Lung (tissue), 12 donors: Measurements from ENCODE around the gene OR6P1. TPM values are rescaled to one million over a fixed set of nuclear protein-coding genes. Genes with fewer than 3 reads are reported as not detected.
A peak's percentile ranks its signal among the peaks of the same experiment; 100 is the strongest.

Source experiments
- ATAC-seq: fragments of 200-7000 bp; cut with Tn5 transposase; one replicate; pipeline ENCODE4 v1.9.1; 2020; ENCODE audit warnings: moderate number of reproducible peaks; ENCODE audit not compliant: insufficient read depth, low FRiP score
- DNase-seq, 3 donors: peaks; one replicate each; pipeline ENCODE4 v3.0.0-alpha.2; 2013 to 2017
- H3K27ac ChIP-seq, 2 donors: one replicate each; pipeline ENCODE4 v1.5.1; 2013; ENCODE audit warnings: mild to moderate bottlenecking in 2 of 2, moderate library complexity in 2 of 2, control low read depth in 1 of 2, inconsistent platforms in 1 of 2, low read depth in 1 of 2, low read length in 1 of 2
- H3K27me3 ChIP-seq, 3 donors: one replicate each; pipeline ENCODE4 v1.5.1; 2013; ENCODE audit warnings: low read length in 2 of 3; ENCODE audit not compliant: control insufficient read depth in 3 of 3, insufficient read depth in 3 of 3
- H3K36me3 ChIP-seq, 4 donors: one replicate each; pipeline ENCODE4 v1.5.1; 2013; ENCODE audit warnings: low read length in 4 of 4, mild to moderate bottlenecking in 1 of 4, moderate library complexity in 1 of 4; ENCODE audit not compliant: control insufficient read depth in 4 of 4, insufficient read depth in 4 of 4
- H3K4me1 ChIP-seq, 5 donors: one replicate each; pipeline ENCODE4 v1.5.1; 2013; ENCODE audit warnings: low read length in 5 of 5, mild to moderate bottlenecking in 2 of 5, moderate library complexity in 1 of 5; ENCODE audit not compliant: control insufficient read depth in 5 of 5, insufficient read depth in 5 of 5
- H3K4me3 ChIP-seq: one replicate; pipeline ENCODE4 v1.5.1; 2013; ENCODE audit warnings: mild to moderate bottlenecking, control low read depth, moderate library complexity
- H3K9ac ChIP-seq, 2 donors: one replicate each; pipeline ENCODE4 v1.5.1; 2013; ENCODE audit warnings: low read length in 2 of 2, control low read depth in 1 of 2; ENCODE audit not compliant: insufficient read depth in 1 of 2
- H3K9me3 ChIP-seq, 4 donors: one replicate each; pipeline ENCODE4 v1.5.1; 2013; ENCODE audit warnings: low read length in 3 of 4, mild to moderate bottlenecking in 1 of 4, moderate library complexity in 1 of 4; ENCODE audit not compliant: control insufficient read depth in 4 of 4, insufficient read depth in 3 of 4
- WGBS, 2 donors: extraction: QIAGEN DNeasy Blood & Tissue Kit; methylation state at CpG; one replicate each; pipeline ENCODE4 v1.1.7; 2013; 5-methylcytosine and 5-hydroxymethylcytosine counted together
- polyA plus RNA-seq, 2 donors: library from polyadenylated mRNA; stranded (reverse); fragments of 200-250 nt; gene quantifications; one replicate each; pipeline ENCODE4 v1.2.1, GENCODE V29; 2013
- total RNA-seq, 2 donors: library from RNA; depleted of rRNA in 1 of 2; stranded (reverse); fragments of >200 nt in 1 of 2; gene quantifications; one replicate each; pipeline ENCODE4 v1.2.1, GENCODE V29; 2014 to 2021
- TF ChIP-seq, protein P1 (sequence below): IDR thresholded peaks from 2 replicates; pipeline ENCODE4 v1.5.1; 2012; ENCODE audit warnings: mild to moderate bottlenecking; ENCODE audit errors: control extremely low read depth, extremely low read depth
- donor health status: control.
- donor health status: control.
- donor health status: Bipolar disorder and iron deficiency.
- donor health status: healthy.
- donor health status: DM: yes; HTN: yes; CAD: no.

OR6P1 gene
- total and polyA plus RNA-seq, 4 donors: not detected

DNA sequence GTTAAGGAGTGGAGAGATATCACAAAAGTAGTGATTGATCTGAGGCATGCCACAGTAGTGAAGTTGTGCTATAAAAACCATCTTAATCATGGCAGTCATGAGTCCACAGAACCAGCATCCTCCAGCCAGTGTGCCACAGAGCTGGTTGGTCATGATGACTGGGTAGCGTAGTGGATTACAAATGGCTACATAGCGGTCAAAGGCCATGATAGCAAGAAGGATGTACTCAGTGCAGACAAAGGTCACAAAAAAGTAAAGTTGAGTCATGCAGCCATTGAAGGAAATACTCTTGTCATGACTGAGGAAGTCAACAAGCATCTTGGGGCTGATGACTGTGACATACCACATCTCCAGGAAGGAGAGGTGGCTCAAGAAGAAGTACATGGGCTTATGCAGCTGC is 22.8 kb downstream of the OR6P1 start:
- Histone ChIP-seq H3K4me3 (no peak overlapping the region), H3K36me3 (no peaks in the 10 kb centered on the region), H3K9ac (no peak overlapping the region), H3K27ac (no peak overlapping the region), H3K4me1 (no peaks in the 10 kb centered on the region), H3K27me3 (no peaks in the 10 kb centered on the region), H3K9me3 (peaks cover 0 to 3% (median 0%) of the 10 kb centered on the region in 4 donors)
- 97 to 98% methylated on average over 2 of the region's 2 CpGs for WGBS, 2 donors
- no peak for ATAC-seq
- TF ChIP-seq, protein P1, sequence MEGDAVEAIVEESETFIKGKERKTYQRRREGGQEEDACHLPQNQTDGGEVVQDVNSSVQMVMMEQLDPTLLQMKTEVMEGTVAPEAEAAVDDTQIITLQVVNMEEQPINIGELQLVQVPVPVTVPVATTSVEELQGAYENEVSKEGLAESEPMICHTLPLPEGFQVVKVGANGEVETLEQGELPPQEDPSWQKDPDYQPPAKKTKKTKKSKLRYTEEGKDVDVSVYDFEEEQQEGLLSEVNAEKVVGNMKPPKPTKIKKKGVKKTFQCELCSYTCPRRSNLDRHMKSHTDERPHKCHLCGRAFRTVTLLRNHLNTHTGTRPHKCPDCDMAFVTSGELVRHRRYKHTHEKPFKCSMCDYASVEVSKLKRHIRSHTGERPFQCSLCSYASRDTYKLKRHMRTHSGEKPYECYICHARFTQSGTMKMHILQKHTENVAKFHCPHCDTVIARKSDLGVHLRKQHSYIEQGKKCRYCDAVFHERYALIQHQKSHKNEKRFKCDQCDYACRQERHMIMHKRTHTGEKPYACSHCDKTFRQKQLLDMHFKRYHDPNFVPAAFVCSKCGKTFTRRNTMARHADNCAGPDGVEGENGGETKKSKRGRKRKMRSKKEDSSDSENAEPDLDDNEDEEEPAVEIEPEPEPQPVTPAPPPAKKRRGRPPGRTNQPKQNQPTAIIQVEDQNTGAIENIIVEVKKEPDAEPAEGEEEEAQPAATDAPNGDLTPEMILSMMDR: no peak
- DNase-seq: no peak

DNA sequence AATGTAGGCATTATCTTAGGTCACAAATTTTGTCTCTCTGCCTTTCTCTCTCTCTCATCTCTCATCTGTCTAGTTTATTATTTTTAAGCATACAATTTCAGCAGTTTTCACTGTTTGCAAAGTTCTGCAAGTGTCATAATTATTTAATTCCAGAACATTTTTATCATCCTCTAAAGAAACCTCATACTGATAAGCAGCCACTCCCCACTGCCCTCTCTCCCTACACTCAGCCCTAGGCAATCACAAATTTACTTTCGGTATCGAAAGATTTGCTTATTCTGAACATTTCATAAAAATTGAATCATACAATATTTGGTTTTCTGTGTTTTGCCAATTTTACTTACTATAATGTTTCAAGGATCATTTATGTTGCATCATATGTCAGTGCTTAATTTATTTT is 32.8 kb downstream of the OR6P1 start:
- Histone ChIP-seq H3K4me3 (no peak overlapping the region), H3K36me3 (no peaks in the 10 kb centered on the region), H3K9ac (no peak overlapping the region), H3K27me3 (no peaks in the 10 kb centered on the region), H3K27ac (no peak overlapping the region), H3K9me3 (no peaks in the 10 kb centered on the region), H3K4me1 (no peaks in the 10 kb centered on the region)
- DNase-seq (no peak), ATAC-seq (no peak)
- TF ChIP-seq, protein P1: no peak
- WGBS, 2 donors: 87 to 90% methylated on average over 2 of the region's 2 CpGs

DNA sequence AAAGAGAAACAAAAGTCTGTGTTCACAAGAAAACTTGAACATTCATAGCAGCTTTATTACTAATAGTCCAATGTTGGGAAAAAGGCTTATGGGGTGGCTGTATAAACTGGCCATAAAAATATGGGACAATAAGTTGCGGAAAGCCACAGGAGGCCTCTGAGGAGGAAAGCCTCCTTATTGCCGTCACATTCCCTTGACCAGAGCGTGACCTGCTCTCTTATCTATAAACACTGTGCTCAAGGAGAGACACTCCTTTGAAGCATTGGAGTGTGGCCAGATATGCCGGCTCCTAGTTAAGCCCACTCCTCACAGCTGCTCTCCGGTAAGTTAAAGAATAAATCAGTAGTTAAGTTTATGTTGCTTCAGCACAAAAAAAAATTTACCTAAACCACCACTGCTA is 35.9 kb downstream of the OR6P1 start:
- TF ChIP-seq, protein P1: no peak
- H3K9me3 ChIP-seq: no peaks in the 10 kb centered on the region
- no peak overlapping the region for H3K9ac ChIP-seq
- ATAC-seq (no peak), DNase-seq (peak in 2 of 3 donors; percentile 2 to 39)
- no peak overlapping the region for H3K27ac ChIP-seq
- no peaks in the 10 kb centered on the region for H3K4me1 ChIP-seq
- H3K27me3 ChIP-seq: no peaks in the 10 kb centered on the region
- no peaks in the 10 kb centered on the region for H3K36me3 ChIP-seq
- no peak overlapping the region for H3K4me3 ChIP-seq
- 30 to 67% methylated on average over 5 of the region's 5 CpGs for WGBS, 2 donors

DNA sequence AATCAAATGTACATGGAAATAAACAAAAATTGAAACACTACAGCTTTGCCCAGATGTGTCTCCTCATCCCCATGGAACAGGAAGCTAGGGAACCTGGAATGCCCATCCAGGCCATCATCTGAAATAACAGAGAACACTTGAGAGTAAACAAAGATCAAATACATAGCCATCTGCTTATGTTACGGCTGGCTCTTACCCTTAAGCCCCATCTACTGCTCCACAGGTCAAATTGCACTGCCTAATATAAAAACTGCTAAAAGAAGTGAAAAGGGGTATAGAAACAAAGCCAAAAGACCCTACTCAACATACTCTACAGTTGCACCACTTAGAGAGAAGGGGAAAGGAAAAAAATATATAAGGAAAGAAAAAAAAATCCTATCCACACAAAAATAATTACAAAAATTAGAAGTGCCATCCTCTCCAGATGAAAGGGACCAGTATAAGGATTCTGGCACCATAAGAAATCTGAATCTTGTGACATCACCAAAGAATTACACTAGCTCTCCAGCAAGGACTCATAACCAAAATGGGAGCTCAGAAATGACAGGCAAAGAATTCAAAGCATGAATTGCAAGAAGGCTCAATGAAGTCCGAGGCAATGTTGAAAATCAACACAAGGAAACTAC is 43.1 kb downstream of the OR6P1 start:
- peaks cover 0 to 3% (median 0%) of the 10 kb centered on the region in 4 donors for H3K9me3 ChIP-seq
- H3K4me1 ChIP-seq: no peaks in the 10 kb centered on the region
- ATAC-seq (no peak), DNase-seq (peak in 2 of 3 donors; percentile 42 to 76)
- H3K9ac ChIP-seq: no peak overlapping the region
- H3K27me3 ChIP-seq: no peaks in the 10 kb centered on the region
- no peak overlapping the region for H3K27ac ChIP-seq
- TF ChIP-seq, protein P1: no peak
- 34 to 38% methylated on average over 2 of the region's 2 CpGs for WGBS, 2 donors
- H3K36me3 ChIP-seq: no peaks in the 10 kb centered on the region
- no peak overlapping the region for H3K4me3 ChIP-seq
